ENCODE results near the gene KLHL1. TPM values are rescaled to one million over a fixed set of nuclear protein-coding genes. Genes with fewer than 3 reads are reported as not detected.

KLHL1 gene
- total RNA-seq, 2 donors from 2014 or later = 0.15 TPM; not detected in 1

DNA sequence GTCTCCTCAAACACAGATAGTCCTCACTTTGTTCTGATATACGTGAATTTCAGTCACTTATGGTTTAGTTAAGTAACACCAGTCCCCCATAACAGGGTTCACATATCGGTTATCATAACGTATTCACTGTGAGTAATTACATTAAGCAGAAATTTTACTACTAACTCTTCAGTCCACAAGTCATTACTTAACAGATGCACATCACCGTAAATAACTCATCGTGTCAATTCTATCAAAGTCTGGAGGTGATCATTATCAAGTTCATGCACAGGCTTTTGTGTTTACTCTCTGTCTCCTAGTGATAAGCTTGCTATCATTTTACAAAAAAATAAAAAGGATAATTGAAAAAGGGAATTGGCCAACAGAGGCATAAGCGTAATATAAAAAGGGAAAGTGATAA is 288.1 kb downstream of the KLHL1 start:
- H3K9me3 Mint-ChIP-seq = peaks cover 3% of the 10 kb centered on the region

DNA sequence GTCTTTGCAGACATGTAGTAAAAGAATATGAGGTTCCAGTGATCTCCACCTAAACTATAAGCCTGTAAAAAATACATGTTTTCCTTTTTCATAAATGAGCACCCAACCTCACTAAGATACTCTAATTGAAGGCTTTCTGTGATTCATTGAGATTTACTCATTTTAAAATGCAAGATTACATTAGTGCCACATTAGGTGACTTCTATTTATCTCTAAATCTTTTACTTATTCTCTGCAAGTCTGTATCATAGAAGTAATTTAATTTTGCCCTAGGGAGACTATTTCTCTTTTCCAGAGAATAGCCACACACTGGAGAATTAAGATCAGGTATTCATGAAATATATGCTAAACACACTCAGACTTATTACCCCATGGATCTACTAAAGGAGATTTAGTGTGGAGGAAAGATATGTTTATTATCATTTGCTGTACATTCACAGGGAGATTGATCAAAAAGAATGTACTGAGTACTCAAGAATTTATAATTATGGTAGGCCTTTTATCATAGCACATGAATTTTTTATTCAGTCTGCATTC is 290.9 kb downstream of the KLHL1 start:
- Mint-ChIP-seq H3K27ac (no peak overlapping the region), H3K4me3 (no peak overlapping the region), H3K27me3 (ENCODE audit: insufficient read depth) (no peaks in the 10 kb centered on the region), H3K4me1 (no peaks in the 10 kb centered on the region), H3K36me3 (ENCODE audit: low read depth) (no peaks in the 10 kb centered on the region), H3K9me3 (peaks cover 16% of the 10 kb centered on the region)
- Histone ChIP-seq H3K4me3 (ENCODE audit: low read length) (no peak overlapping the region), H3K27ac (ENCODE audit: low read depth, low read length) (no peak overlapping the region), H3K9me3 (ENCODE audit: control insufficient read depth, low read length) (peaks cover 15% of the 10 kb centered on the region), H3K9ac (ENCODE audit: extremely low read depth, low read length, poor library complexity, severe bottlenecking) (no peak overlapping the region), H3K27me3 (ENCODE audit: control insufficient read depth, insufficient read depth, low read length, poor library complexity, severe bottlenecking) (no peaks in the 10 kb centered on the region), H3K4me1 (ENCODE audit: control insufficient read depth, insufficient read depth, low read length) (no peaks in the 10 kb centered on the region), H3K36me3 (ENCODE audit: control insufficient read depth, insufficient read depth, low read length) (no peaks in the 10 kb centered on the region)
- no peak for TF ChIP-seq CTCF (conservative IDR thresholded peaks at IDR 0.05)
- DNase-seq = no peak

More for the DNA sequence above, 288.1 kb downstream of the KLHL1 start:
- Mint-ChIP-seq H3K27ac (no peak overlapping the region), H3K4me1 (no peaks in the 10 kb centered on the region), H3K27me3 (ENCODE audit: insufficient read depth) (no peaks in the 10 kb centered on the region), H3K4me3 (no peak overlapping the region), H3K36me3 (ENCODE audit: low read depth) (no peaks in the 10 kb centered on the region)
- Histone ChIP-seq H3K27ac (ENCODE audit: low read depth, low read length) (no peak overlapping the region), H3K9me3 (ENCODE audit: control insufficient read depth, low read length) (peaks cover 2% of the 10 kb centered on the region), H3K4me1 (ENCODE audit: control insufficient read depth, insufficient read depth, low read length) (no peaks in the 10 kb centered on the region), H3K27me3 (ENCODE audit: control insufficient read depth, insufficient read depth, low read length, poor library complexity, severe bottlenecking) (no peaks in the 10 kb centered on the region), H3K4me3 (ENCODE audit: low read length) (no peak overlapping the region), H3K36me3 (ENCODE audit: control insufficient read depth, insufficient read depth, low read length) (no peaks in the 10 kb centered on the region), H3K9ac (ENCODE audit: extremely low read depth, low read length, poor library complexity, severe bottlenecking) (no peak overlapping the region)
- TF ChIP-seq CTCF (conservative IDR thresholded peaks at IDR 0.05) = no peak
- WGBS, 2 experiments (ENCODE audit: insufficient coverage in 1 of 2, insufficient read length in 1 of 2) = 91 to 96% methylated on average over 3 to 6 of the region's 6 CpGs
- no peak for DNase-seq

- H3K36me3 Mint-ChIP-seq (ENCODE audit: low read depth) = no peaks in the 10 kb centered on the region
- no peak overlapping the region for H3K4me3 Mint-ChIP-seq
- no peak for TF ChIP-seq CTCF (conservative IDR thresholded peaks at IDR 0.05)
- H3K27me3 Mint-ChIP-seq (ENCODE audit: insufficient read depth) = peaks cover 3% of the 10 kb centered on the region
- Histone ChIP-seq H3K9ac (ENCODE audit: extremely low read depth, low read length, poor library complexity, severe bottlenecking) (no peak overlapping the region), H3K36me3 (ENCODE audit: control insufficient read depth, insufficient read depth, low read length) (no peaks in the 10 kb centered on the region), H3K27me3 (ENCODE audit: control insufficient read depth, insufficient read depth, low read length, poor library complexity, severe bottlenecking) (no peaks in the 10 kb centered on the region), H3K9me3 (ENCODE audit: control insufficient read depth, low read length) (peaks cover 11% of the 10 kb centered on the region), H3K4me1 (ENCODE audit: control insufficient read depth, insufficient read depth, low read length) (no peaks in the 10 kb centered on the region), H3K27ac (ENCODE audit: low read depth, low read length) (no peak overlapping the region), H3K4me3 (ENCODE audit: low read length) (no peak overlapping the region)
- no peak for DNase-seq
- peaks cover 13% of the 10 kb centered on the region for H3K9me3 Mint-ChIP-seq
- no peak overlapping the region for H3K27ac Mint-ChIP-seq
- peaks cover 25% of the 10 kb centered on the region for H3K4me1 Mint-ChIP-seq
- 94 to 97% methylated on average over 2 of the region's 3 CpGs for WGBS, 2 experiments (ENCODE audit: insufficient coverage in 1 of 2, insufficient read length in 1 of 2)
Measured at GRCh38 chr13:69809152-69809551, 299.1 kb downstream of the KLHL1 start.

Data from endodermal cell (in vitro differentiated cells).